Heart left ventricle (tissue), 16 donors: ENCODE measurements around the gene NHLH1. TPM values are rescaled to one million over a fixed set of nuclear protein-coding genes. Genes with fewer than 3 reads are reported as not detected.

Source experiments
- ATAC-seq, 4 donors: fragments of 200-7000 bp; cut with Tn5 transposase; one replicate each; pipeline ENCODE4 v1.9.1; 2020 to 2022; ENCODE audit warnings: moderate library complexity in 4 of 4, mild to moderate bottlenecking in 3 of 4, moderate number of reproducible peaks in 1 of 4
- DNase-seq, 5 donors: peaks; one replicate each; pipeline ENCODE4 v3.0.0-alpha.2; 2020
- H3K27ac ChIP-seq, 12 donors: fragments of 200-600 bp; sonication (generic) in 4 of 12; one replicate each; pipeline versions ENCODE4 v1.5.0 to v1.8.0; 2016 to 2022; ENCODE audit warnings: mild to moderate bottlenecking in 2 of 12
- H3K27me3 ChIP-seq, 9 donors: fragments of 200-600 bp; sonication (generic) in 2 of 9; one replicate each; pipeline versions ENCODE4 v1.5.1 to v1.8.0; 2016 to 2022; ENCODE audit warnings: mild to moderate bottlenecking in 3 of 9
- H3K36me3 ChIP-seq, 9 donors: fragments of 200-600 bp; sonication (generic) in 2 of 9; one replicate each; pipeline versions ENCODE4 v1.5.0 to v1.8.0; 2018 to 2022; ENCODE audit warnings: mild to moderate bottlenecking in 2 of 9
- H3K4me1 ChIP-seq, 12 donors: fragments of 200-600 bp; sonication (generic) in 4 of 12; one replicate each; pipeline versions ENCODE4 v1.5.0 to v1.8.0; 2016 to 2022; ENCODE audit warnings: mild to moderate bottlenecking in 3 of 12
- H3K4me3 ChIP-seq, 12 donors: fragments of 200-600 bp; sonication (generic) in 4 of 12; one replicate each; pipeline versions ENCODE4 v1.5.0 to v1.8.0; 2017 to 2022; ENCODE audit warnings: mild to moderate bottlenecking in 9 of 12, moderate library complexity in 4 of 12
- H3K9me3 ChIP-seq, 12 donors: fragments of 200-600 bp; sonication (generic) in 4 of 12; one replicate each; pipeline versions ENCODE4 v1.5.0 to v1.8.0; 2016 to 2022; ENCODE audit warnings: mild to moderate bottlenecking in 1 of 12
- POLR2A ChIP-seq, 2 donors: fragments of 450-650 bp; IDR thresholded peaks; one replicate each; pipeline ENCODE4 v1.6.1; 2017; ENCODE audit warnings: antibody characterized with exemption in 2 of 2, mild to moderate bottlenecking in 2 of 2, moderate library complexity in 2 of 2
- WGBS, 4 donors: extraction: QIAGEN DNeasy Blood & Tissue Kit in 2 of 4; methylation state at CpG; one replicate each; pipeline versions ENCODE4 v1.1.5 to v1.1.7; 2013 to 2018; 5-methylcytosine and 5-hydroxymethylcytosine counted together
- intact Hi-C, 10 donors: fragments of 100-400 bp; cut with DNase I; formaldehyde crosslinking; loops; one replicate each; pipeline versions ENCODE4 v1.11.1 to v1.14.2; 2022
- long read RNA-seq, 3 donors: library from polyadenylated mRNA; unstranded; transcript quantifications; one replicate each; pipeline ENCODE4 v2.0.0, GENCODE V29; 2020 to 2021
- polyA plus RNA-seq, 2 donors: library from polyadenylated mRNA; stranded (reverse); fragments of 200-250 nt; gene quantifications; one replicate each; pipeline ENCODE4 v1.2.3, GENCODE V29; 2013
- total RNA-seq, 9 donors: library from RNA; depleted of rRNA in 2 of 9; stranded (reverse); fragments of >200 nt in 2 of 9; fragmentation: NEBNext Ultra II Directional in 3 of 9; extraction: Animal tissue kit (Norgen Biotek cat#: 25700) in 3 of 9; gene quantifications; one replicate each; pipeline versions ENCODE4 v1.1.0 to v1.2.4, GENCODE V29; 2016 to 2023
- TF ChIP-seq, protein P1 (sequence below), 12 donors: fragments of 200-600 bp; sonication (generic) in 4 of 12; IDR thresholded peaks; one replicate each; pipeline versions ENCODE4 v1.5.0 to v1.8.0; 2018 to 2022; ENCODE audit warnings: antibody characterized with exemption in 12 of 12, mild to moderate bottlenecking in 5 of 12
- donor health status: ischemic (EF 13 %, LVEDD 7.1; RV severe dilation, severe dysfunction).
- donor health status: healthy with polysubstance abuse.
- donor health status: DM: no; HTN: yes; CAD: no.
- donor health status: DM: no; HTN: no; CAD: no.
- donor health status: ischemic (EF 25% LVEDD 6.9; RV normal size, moderate dysfunction).
- donor health status: ischemic (EF 25% LVEDD 5.7; RV mildly dilated, moderate dysfunction).
- donor health status: healthy.
- donor health status: DM: yes; HTN: yes; CAD: no.
- donor health status: ischemic (EF 35%, LVEDD 5.7; RV mildly dilated, moderate dysfunction).
- donor health status: nonischemic (EF 11% LVEDD 7.7; RV severe dilation, severe dysfunction).
- donor health status: DM: yes; HTN: yes; CAD: no.
- donor health status: PGD.
- donor health status: ischemic (EF 29% LVEDD 5.4; RV normal size, mild dysfunction).
- donor health status: nonischemic (EF 23%, LVEDD 6.1; RV moderate dilation, normal function).

NHLH1 gene
- total RNA-seq, result under 1 TPM in 2 of 9 donors, not detected in 7; 0.09 to 0.18 TPM
- under 1 TPM in 1 of 2 donors, not detected in 1; 0.14 TPM for polyA plus RNA-seq
- long read RNA-seq, donor 1, result 0 reads
- long read RNA-seq, donor 2, result 0 reads
- long read RNA-seq, donor 3, result 0 reads

DNA sequence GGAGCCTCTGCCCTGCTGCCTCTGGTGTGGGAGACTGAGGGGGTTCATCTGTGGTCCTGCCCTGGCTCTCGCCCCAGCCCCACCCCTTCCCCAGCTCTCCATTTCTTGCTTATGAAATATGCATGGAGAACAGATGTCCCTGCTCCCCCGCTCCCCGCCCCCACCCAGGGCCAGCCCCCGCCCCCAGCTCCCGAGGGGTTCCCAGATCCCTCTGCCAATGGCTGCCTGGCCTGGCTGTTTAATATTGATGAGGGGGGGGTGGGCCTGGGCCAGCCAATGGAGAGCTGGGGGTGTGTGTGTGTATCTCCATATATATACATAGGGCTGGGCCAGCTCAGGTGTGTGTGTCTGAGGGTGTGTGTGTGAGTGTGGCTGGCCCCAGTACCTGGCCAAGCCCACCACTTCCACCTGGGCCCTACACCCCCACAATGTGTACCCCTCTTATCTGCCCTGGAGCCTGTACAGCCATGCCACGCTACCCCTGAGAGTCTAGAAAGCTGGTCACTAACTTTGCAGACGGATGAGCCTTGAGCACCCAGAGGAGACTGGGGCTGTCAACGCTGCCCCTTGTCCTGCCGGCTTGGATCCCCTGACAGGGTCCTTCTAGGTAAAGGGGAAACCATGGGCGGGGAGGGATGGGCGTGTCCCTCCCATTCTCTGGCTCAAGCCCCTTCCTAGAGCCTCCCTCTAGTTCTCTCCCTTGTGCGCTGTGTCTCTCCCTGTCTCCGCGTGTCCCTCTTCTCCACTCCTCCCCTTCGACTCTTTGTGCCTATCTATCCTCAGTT lies at the start of gene NHLH1:
NHLH1 (plus strand) TSS at position 341 of the 785 bp plus-strand sequence. CDS start 3,661 bp downstream, outside the sequence.
- WGBS, 4 donors, result 56 to 73% (median 58%) methylated on average over 12 to 15 of the region's 15 CpGs
- H3K27me3 ChIP-seq, result peaks cover 0 to 13% (median 3%) of the 10 kb centered on the region in 9 donors
- ATAC-seq, result peak in 1 of 4 donors; percentile 21
- no peaks in the 10 kb centered on the region for H3K9me3 ChIP-seq
- H3K36me3 ChIP-seq, result no peaks in the 10 kb centered on the region
- H3K4me3 ChIP-seq, result no peak within 1 kb of the TSS
- H3K4me1 ChIP-seq, result no peaks in the 10 kb centered on the region
- DNase-seq, result no peak
- no peak within 1 kb of the TSS for H3K27ac ChIP-seq
- TF ChIP-seq, protein P1, sequence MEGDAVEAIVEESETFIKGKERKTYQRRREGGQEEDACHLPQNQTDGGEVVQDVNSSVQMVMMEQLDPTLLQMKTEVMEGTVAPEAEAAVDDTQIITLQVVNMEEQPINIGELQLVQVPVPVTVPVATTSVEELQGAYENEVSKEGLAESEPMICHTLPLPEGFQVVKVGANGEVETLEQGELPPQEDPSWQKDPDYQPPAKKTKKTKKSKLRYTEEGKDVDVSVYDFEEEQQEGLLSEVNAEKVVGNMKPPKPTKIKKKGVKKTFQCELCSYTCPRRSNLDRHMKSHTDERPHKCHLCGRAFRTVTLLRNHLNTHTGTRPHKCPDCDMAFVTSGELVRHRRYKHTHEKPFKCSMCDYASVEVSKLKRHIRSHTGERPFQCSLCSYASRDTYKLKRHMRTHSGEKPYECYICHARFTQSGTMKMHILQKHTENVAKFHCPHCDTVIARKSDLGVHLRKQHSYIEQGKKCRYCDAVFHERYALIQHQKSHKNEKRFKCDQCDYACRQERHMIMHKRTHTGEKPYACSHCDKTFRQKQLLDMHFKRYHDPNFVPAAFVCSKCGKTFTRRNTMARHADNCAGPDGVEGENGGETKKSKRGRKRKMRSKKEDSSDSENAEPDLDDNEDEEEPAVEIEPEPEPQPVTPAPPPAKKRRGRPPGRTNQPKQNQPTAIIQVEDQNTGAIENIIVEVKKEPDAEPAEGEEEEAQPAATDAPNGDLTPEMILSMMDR (IDR thresholded peaks at IDR 0.05), result no peak
- no peak for TF ChIP-seq POLR2A (IDR thresholded peaks at IDR 0.05)
- intact Hi-C loops, result no loop called here

DNA sequence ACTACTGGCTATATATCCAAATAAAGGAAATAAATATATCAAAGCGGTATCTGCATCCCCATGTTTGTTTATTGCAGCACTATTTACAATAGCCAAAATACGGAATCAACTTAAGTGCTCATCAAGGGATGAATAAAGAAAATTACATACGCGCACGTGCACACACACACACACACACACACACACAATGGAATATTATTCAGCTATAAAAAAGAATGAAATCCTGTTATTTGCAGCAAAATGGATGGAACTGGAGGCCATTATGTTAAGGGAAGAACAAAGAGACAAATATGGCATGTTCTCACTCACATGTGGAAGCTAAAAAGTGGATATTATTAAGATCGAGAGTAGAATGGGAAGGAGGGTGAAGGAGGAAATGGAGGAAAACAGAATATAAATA lies 44.0 kb upstream of the NHLH1 start:
- intact Hi-C loops, result no loop called here
- peaks cover 0 to 99% (median 83%) of the 10 kb centered on the region in 9 donors for H3K36me3 ChIP-seq
- H3K27me3 ChIP-seq, result no peaks in the 10 kb centered on the region
- no peak overlapping the region for H3K27ac ChIP-seq
- TF ChIP-seq POLR2A (IDR thresholded peaks at IDR 0.05), result no peak
- TF ChIP-seq, protein P1 (IDR thresholded peaks at IDR 0.05), result no peak
- DNase-seq (no peak), ATAC-seq (no peak)
- WGBS, 4 donors, result 93 to 98% (median 96%) methylated on average over 6 of the region's 6 CpGs
- H3K4me1 ChIP-seq, result peaks cover 0 to 5% (median 0%) of the 10 kb centered on the region in 12 donors
- H3K4me3 ChIP-seq, result no peak overlapping the region
- no peaks in the 10 kb centered on the region for H3K9me3 ChIP-seq

DNA sequence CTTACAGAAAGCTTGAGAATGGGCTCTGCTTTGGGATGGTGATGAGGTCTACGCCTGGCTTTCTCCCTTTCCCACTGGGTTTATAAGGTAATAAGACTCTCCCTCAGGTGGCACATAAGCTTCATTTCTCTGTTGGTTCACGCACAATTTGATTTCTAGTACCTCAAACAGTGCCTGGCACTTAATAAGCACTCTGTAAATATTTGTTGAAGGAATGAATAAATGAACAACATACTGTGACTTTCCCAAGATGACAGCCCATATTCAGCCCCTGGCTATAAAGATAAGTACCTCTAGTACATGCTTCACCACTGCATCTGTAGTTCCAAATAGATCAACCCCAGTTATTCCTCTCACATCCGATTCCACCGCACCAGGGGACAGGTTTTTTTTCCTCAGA lies 41.6 kb upstream of the NHLH1 start:
- ATAC-seq (no peak), DNase-seq (no peak)
- WGBS, 4 donors, result 95 to 98% (median 96%) methylated on average over 4 of the region's 4 CpGs
- H3K4me1 ChIP-seq, result peaks cover 0 to under 1% (median 0%) of the 10 kb centered on the region in 12 donors
- no peak overlapping the region for H3K27ac ChIP-seq
- no peaks in the 10 kb centered on the region for H3K27me3 ChIP-seq
- H3K36me3 ChIP-seq, result peaks cover 0 to 100% (median 85%) of the 10 kb centered on the region in 9 donors
- H3K4me3 ChIP-seq, result no peak overlapping the region
- no peak for TF ChIP-seq POLR2A (IDR thresholded peaks at IDR 0.05)
- TF ChIP-seq, protein P1 (IDR thresholded peaks at IDR 0.05), result no peak
- no peaks in the 10 kb centered on the region for H3K9me3 ChIP-seq
- intact Hi-C loops, result loop anchor here in 1 of 10 donors (2.0 kb wide), 1 partner anchor 26 kb away; no protein-coding TSS in a partner anchor

DNA sequence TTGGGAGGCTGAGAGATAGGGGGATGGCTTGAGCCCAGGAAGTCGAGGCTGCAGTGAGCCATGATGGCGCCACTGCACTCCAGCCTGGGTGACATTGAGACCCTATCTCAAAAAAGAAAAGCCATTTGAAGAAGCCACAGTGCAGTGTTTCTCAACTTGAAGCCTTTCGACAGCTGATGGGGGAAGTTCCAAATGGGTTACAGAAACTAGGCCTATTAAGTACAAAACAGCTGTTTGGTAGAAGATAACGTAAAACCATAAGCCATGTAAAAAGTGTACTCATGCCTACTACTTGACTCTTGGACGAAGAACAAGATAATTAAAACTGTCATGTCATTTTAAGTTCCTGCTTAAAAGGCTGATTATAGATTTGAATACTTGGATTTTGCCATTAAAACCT lies 40.5 kb upstream of the NHLH1 start:
- H3K9me3 ChIP-seq, result no peaks in the 10 kb centered on the region
- no peak overlapping the region for H3K4me3 ChIP-seq
- ATAC-seq (no peak), DNase-seq (no peak)
- TF ChIP-seq, protein P1 (IDR thresholded peaks at IDR 0.05), result no peak
- no peak for TF ChIP-seq POLR2A (IDR thresholded peaks at IDR 0.05)
- intact Hi-C loops, result no loop called here
- H3K27me3 ChIP-seq, result no peaks in the 10 kb centered on the region
- H3K4me1 ChIP-seq, result no peaks in the 10 kb centered on the region
- H3K27ac ChIP-seq, result no peak overlapping the region
- peaks cover 0 to 100% (median 97%) of the 10 kb centered on the region in 9 donors for H3K36me3 ChIP-seq
- WGBS, 4 donors, result 69 to 78% (median 77%) methylated on average over 5 of the region's 5 CpGs
